SK-N-MC (cell line): ENCODE results near the gene ACVR1.

Source experiments
- EZH2 ChIP-seq: fragments of 200-600 bp; sonication (generic); IDR thresholded peaks from one replicate; pipeline ENCODE4 v1.6.1; 2017; ENCODE audit warnings: antibody characterized with exemption
- POLR2AphosphoS5 ChIP-seq: IDR thresholded peaks from 2 replicates; pipeline ENCODE4 v1.6.1; 2012; ENCODE audit warnings: mild to moderate bottlenecking, low read depth, low read length, borderline replicate concordance

DNA sequence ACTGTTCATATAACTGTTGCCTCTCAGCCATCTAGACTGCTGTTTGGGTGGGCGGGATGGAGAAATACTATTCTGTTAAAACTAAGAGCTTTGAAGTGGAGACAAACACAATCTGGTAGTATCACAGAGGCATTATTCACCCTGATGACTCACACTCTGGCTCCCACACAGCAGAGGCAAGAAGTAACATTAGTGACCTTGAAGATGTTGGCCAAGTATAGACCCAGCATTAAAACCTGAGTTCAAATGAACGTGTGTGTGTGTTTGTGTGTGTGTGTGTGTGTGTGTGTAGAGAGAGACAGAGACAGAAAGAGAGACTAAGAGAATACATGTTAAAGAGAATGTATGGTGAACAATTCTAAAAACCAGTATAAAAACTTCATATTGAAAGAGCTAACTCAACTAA, 22.5 kb upstream of the ACVR1 start:
- TF ChIP-seq POLR2AphosphoS5 (no peak), EZH2 (no peak)
